NCI-H526 (cell line): Measurements from ENCODE around the gene MAPKAP1.

Source experiments
- DNase-seq, 2 experiments: peaks; one replicate each; lab custom pipeline; 2025; lab: John Stamatoyannopoulos, UW

Gene MAPKAP1

DNA sequence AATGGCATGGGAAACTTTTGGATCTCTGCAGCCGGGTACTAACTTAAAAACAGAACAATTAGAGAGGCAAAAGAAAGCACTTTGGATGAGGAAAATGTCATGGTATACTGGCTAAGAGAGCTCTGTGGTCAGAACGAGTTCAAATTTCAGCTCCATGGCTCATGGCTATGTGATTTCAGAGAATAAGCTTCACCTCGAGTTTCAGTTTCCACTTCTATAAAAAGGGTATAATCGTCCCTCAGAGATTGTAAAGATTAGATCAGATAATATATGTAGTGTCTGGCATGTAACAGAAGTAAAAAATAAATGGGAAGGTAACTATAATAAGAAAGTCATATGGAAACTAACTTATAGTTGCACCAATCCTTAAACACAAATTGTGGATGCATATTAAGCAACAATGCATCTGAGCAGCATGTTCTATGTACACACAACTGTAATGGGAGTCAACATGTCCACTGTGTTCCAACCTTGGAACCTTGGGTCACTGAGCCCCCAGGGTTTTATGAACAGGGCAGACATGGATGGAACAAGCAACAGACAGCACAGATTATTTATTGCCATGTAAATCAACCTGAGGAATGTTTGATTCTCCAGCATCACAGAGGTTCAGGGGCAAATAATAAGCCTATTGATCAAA lies 145.4 kb downstream of the MAPKAP1 start:
- no peak for DNase-seq

DNA sequence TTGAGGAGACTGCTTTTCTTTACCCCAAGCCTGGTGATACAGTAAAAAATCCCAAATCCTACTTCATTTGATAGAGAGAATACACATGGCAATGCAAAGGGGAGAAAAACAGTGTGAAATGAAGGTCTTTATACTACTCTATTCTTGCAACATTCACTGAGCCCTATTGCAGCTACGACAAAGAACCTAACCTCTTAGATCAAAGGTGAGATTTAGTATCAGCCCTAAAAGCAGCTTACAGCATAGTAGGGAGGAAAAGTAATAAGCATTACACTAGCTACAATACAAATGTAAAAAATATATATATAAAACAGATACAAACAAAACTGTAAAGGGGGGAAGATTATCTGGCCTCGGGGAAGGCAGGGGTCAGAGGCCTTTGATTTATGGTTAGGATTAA lies 147.1 kb downstream of the MAPKAP1 start:
- no peak for DNase-seq

DNA sequence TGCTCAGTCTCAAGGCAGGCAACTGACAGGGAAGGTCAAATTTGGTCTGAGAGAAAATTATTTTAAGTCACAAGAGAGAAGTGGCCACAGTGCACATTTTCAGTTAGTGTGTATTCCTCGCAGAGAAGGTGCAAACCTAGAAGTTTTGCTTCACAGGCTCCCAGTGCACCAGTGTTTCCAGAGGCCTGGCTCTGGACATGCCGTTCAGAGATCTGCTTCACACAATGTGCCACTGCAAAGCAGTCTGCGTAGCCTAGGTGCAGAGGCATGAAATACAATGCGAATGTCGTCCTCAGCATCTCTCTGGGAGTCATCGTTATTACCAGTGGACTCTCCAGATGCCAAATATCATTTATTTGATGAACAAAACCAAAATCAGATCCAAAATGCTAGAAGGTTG lies 147.8 kb downstream of the MAPKAP1 start:
- DNase-seq, result no peak

DNA sequence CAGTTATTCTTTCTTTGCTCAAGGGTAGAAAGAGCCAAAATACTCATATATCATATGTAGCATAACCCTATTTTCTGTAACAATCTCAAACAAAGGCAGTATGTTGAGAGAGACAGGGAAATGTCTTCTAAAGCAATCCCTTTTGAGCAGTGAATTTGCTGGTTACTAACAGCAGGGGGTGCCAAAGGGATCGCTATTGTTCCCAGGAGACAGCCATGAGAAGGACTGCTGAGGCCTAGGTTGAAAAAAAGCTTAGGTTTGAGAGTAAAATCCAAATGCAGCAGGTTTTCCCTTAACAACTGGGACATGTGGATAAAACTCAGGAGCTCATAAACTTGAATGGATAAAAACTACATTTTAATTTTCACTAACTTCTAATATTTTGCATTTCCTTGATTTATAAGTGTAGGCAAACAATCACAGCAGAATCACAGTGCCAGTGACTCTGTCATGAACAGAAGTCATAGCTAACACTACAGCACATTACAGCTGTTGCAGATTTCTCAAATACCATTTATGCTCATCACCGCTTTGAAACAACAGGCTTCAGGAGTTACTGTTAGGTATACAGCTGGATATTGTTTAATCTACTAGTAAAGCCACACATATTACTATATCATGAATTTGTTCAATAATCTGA lies 148.4 kb downstream of the MAPKAP1 start:
- DNase-seq, result peak; percentile 31 to 63

DNA sequence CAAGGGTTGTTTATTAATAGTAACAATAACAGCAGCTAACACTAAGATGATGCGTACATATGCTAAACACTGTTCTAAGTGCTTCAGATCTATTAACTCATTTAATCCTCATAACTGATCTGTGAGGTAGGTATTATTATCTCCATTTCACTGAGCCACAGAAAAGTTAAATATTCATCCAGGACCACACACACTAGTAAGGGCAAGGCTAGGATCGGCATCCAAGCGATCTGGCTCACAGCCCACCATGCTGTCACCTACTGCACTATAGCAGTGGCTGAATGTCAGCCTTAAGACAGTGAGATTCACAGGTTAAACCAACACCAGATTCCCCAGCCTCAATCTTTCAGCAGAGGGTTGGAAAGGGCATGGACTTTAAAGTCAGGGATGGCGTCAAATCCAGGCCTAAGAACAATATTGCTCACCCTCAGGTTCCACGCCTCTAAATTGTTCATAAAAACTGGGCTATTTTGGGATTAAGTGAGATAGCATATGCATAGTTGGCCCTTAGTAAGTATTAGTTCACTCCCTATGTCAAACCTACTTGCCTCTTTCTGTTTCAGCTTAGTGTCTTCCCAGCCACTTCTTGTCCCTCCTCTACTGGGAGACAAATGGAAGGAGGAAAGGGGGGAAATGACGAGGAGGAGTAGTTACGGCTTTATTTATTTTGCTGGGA lies 150.8 kb downstream of the MAPKAP1 start:
- DNase-seq, result no peak

DNA sequence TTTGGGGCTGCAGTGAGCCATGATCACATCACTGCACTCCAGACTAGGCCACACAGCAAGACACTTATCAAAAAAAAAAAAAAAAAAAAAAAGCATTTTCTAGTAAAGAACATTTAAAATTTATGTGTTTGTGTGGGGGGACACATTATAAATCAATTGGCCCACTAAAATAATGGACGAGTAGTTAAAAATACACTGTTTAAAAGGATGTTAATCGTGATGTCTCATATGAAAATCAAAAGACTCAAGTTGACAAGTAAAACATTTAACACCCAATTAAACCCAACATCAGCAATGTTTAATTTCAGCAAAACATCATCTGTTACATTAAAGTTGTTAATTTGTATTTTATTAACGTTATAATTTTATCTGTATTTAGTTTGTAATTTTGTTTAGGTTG lies 152.3 kb downstream of the MAPKAP1 start:
- no peak for DNase-seq

DNA sequence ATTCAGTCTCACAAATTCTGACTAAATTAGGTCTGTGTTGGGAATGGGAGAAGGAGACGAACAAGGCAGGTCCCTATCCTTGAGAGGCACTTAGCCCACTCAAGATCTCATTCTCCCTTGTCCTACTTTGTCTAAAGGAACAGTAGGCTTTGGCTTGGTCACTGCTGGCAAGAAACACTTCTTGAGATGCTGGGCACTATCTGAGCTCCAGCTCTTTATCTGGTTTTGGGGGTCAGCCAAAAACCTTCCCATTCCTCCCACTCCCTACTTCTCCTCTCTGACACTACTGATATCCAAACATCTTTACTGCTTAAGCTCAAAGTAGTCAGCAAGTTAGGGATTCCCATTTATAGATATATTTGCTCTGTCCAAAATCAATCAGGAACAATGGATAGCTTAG lies 155.2 kb downstream of the MAPKAP1 start:
- no peak for DNase-seq

DNA sequence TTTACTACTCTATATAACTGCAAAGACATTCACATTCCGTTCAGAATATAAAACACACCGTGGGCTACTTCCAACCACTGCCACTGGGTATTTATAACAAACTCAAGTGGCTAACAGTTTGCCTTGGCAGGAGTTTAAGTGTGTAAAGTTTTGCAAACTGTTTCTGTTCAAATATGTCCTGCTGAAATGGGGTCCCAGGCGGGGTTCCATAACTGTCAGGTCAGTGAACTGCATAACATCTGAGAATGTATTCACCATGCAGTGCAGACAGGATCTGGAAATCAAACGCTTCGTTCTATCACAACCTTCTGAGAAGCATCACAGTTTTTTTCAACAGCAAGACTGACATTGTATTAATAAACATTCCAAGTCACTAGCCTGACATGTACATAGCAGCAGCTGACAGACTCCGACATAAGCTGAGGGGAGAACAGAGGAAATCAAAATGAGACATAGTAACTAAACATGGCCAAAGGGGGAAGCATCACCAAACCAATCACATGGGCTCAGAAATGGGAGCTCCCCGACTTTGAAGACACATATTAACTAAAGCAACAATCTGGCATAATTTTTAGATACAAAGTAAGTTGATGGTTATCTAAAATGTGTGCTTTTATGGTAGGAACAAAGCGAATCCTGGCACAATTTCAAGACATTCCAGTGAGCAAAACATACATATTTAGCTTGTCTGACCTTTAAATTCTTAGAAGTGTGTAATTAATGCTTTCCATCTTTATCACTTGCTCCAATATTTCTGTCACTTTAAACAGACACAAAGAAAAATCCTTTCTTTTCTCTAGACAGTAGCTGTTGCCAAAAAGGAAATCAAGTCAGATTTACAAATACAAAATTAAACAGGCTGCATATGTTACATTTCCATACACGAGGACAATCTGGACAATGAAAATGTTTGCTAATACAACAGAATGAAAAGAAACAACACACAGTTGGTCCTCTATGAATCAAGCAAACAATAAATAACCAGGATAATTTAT lies 156.8 kb downstream of the MAPKAP1 start:
- DNase-seq, result no peak

DNA sequence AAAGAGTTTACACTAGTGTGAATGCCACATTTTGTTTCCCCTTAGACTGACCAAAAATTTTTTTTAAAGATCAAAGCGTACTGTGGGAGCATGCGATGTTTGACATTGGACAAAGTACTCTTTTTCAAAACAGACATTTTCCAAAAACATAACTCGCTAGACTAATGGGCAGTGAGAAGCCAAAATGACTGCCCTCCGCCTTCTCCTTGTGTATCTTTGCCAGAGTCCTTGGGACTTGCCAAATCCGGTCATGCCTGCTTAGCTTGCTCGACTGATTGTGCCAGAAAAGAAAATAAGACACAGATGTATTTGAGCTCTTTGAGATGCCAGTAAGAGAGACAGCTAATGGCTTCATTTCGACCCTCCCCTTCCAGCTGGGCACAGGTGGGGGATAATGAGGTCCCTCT lies 157.5 kb downstream of the MAPKAP1 start:
- no peak for DNase-seq

DNA sequence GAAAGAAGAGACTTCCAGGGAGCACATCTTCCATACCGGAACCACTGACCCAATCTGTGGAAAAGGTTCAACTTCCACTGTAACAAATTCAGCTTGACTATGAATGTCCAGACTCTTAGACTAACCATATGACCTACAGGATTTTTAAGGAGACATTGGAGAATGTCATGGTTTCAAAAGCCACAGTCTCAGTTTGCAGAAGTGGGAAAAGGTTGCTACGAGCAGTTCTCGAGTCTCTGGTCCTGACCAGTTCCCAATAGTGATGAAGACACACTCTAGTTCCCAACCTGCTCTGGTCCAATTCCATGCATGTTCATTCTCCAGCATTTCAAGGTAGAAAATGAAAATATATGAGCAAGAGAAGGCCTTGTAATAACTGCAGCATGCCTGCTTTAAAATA lies 158.0 kb downstream of the MAPKAP1 start:
- no peak for DNase-seq

DNA sequence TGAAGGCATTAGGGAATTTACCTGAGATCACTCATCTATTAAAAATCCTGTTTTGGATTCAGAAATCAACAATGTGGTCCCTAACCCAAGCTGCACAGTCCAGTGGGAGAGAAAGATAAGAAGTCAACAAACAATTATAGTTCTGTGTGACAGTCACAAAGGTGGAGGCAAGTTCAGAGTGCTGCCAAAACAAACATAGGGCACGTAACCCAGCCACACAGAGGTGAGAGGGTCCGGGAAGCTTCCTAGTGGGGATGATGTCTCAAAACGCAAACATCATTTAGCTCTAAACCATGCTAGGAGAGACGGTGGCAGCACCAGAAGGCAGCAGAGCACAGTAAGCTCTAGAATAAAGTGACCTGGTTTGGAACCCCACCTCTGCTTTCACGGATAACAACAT lies 158.9 kb downstream of the MAPKAP1 start:
- no peak for DNase-seq

DNA sequence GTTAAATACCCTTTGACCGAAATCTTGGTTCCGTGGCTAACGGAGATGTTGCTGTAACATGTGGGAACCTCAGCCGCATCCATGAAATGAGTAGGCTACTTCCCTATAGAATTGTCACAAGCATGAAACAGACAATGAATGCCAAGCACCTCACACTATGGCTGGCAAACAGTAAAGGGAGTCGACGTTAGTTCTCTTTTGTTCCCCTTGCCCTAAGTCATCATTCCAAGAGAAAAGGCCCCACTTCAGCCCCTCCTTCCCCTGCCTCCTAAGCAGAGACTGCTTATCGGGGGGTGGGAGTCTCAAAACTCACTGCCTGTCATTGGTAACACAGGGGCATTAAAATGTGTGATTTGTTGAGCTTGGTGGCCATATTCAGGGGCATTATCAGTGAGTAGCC lies 159.6 kb downstream of the MAPKAP1 start:
- DNase-seq, result no peak

DNA sequence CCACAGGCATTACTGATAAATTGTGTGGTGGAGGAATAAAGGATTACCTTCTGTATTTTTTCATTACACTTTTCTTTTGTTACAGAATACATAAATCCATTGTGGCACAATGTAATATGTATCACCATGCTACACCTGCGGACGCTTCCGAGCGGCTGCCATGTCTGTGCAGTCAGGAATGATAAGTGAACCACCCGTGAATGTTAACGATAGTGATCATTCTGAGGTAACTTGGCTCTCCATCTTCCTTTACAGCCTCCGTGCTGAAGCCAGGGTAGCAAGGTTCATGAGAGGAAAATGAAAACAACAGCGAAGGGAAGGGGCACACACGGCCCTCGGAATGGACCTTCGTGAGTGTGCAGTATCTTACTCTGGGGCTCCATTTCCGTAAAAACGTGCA lies 161.2 kb downstream of the MAPKAP1 start:
- DNase-seq, result no peak

DNA sequence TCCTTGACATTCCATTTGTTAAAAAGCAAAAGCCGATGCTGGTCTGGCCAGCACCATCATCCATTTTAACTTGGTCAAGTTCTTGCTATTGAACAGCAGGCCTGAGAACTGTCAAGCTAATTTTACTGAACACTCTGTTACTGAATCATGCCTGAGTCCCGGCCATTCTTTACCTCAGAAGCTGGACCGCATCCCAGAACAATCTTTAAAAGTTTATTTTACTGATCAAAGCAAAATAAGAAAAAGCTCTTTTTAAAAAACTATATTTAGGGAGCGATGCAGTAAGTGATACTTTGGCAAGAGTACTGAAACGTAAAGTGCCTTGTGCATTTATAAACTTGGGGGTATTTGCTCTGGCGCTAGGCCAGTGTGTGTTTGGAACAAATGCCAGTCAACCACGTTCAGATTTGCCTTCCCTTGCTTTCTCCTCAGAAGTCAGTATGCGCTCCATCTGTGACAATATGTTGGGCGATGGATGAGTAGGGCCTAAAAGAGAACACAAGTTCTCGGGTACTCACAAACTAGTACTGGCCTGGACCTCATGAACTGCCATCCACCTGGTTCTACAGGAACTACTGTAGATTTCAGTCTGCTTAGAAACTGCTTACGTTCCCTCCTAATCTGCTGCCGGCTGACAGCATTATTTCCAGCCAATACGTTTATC lies 161.9 kb downstream of the MAPKAP1 start:
- no peak for DNase-seq

DNA sequence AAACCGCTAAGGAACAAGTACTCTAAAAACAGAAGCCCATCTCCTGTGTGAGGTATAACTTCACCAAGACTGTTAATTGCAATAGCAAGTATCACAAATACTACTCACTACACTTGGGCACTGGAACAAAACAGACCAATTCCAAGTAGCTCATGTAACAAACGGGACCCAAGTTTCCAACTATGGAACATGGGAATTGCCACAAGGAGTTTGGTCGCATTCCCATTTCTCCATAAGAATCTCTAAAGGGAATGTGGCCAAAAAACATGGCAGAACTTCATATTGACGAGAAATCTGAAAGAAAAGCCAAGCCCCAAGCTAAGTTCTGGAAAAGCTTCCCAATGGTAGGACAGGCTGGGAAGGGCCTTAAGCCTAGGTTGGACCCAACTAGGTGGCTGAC lies 162.5 kb downstream of the MAPKAP1 start:
- no peak for DNase-seq

DNA sequence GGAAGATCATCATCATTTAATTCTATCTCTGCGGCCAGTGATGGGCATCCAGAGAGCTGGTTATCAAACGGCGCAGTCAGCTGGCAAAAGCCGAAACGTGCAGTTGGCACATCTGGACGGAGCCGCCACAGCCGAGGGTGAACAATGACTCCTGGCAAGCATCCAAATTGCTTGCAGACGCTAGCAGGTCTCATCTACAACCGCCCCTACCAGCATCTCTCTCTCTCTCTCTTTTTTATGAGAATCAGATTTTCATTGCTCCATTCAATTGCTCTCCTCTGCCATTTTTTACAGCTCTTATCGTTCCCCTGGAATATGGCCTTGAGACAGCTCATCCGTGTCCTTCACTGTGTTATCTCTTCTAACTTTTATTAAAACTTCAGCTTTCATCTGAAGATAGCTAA lies 165.2 kb downstream of the MAPKAP1 start:
- no peak for DNase-seq

DNA sequence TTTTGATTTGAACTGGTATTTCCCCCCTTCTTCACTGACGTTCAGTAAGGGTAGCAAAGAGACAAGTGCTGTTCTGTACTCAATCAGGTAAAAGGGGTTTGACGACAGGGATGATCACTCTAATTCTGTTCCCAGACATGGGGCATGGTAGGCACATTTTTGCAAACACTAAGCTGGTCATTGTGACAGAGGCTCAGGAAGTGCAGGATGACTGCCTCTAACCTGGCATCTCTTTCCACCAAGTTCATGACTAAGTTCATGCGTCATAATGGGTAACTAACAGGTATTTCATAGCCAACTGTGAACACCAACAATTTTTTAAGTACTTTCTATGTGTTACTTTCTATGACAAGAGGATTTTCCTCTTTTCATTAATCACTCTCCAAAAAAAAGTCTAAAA lies 166.5 kb downstream of the MAPKAP1 start:
- no peak for DNase-seq

DNA sequence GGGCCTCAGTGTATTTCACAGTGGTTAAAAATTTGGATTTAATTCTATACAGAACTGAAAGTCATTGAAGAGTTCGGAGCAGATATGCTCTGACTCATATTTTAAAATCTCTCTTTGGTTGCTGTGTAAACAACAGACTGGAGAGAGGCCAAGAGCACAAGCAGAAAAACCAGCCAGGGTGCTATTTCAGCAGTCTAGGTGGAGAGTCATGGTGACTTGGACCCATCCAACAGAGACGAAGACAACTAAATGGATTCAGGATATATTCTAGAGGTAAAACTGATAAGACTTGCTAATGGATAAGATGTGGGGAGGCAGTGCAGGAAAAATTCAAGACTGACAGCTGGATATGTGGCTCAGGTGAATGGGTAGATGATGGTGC lies 168.9 kb downstream of the MAPKAP1 start:
- no peak for DNase-seq

DNA sequence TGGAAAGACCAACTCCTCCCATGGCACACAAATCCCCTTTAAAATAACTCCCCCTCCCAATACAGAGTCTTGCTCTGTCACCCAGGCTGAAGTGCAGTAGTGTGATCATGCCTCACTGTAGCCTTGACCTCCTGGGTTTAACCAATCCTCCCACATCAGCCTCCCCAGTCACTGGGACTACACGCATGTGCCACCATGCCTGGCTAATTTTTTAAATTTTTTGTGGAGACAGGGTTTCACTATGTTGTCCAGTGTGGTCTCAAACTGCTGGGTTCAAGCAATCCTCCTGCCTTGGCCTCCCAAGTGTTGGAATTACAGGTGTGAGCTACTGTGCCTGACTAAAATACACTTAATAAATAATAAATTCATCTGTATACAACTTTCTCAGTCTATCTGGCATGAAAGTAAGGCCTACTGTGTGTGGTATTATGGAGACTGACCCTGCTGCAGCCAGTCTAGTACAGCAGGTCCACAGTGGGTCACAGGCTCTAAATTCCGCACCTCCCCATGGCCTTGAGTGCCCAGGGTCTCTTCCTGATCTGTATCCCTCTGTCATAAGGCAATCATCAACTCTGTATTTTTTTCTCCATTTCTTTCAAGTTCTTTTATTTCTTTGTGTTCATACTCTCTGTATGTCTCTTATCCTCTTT lies 169.4 kb downstream of the MAPKAP1 start:
- no peak for DNase-seq

DNA sequence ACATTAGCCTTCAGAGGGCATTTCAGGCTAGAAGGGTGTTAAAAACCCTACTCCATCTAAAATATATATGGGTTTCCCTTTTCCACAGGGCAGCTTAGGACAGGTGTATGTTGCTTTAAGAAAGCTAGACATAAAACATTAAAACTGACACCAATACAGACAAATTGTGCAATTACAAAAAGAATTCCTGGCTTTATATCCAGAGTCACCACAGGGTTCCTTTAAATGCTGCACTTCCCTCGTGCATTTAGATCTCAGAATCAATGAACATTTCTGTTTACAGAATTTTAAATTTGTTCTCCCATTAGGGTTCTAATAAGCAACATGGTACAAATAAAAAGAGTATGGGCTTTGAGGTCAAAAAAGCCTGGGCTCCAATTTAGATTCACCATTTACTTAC lies 170.2 kb downstream of the MAPKAP1 start:
- no peak for DNase-seq

DNA sequence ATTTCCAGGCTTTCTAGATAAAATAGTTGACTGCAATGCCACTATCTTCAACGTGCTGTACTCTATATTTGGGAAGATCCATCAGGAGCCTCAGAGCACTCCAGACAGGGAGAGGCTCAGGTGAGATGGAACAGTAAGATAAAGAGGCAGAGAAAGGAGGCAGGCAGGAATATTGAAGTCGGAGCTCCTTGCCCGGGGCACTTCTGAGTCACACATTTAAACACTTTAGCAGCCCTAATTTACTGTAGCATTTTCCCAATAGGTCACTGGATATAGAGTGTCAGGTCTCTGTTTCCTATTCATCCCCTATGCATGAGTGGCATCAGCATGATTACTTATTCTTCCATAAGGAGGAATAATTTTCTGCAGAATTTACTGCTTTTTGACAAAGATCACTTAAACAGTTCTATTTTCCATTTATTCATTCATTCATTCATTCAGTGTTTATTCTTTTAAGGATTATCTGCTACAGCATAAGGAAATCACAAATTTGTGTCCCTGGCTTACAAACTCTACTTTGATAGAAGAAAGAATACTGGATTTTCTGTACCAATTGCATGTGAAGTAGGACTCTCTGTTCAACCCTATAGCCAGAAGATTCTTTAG lies 170.7 kb downstream of the MAPKAP1 start:
- no peak for DNase-seq
